D721Med (cell line): ENCODE data around the gene PCNT.
"Not testable (repeated sequence)": the region's sequence is repeated elsewhere in the genome, so short reads cannot be mapped to it uniquely, and the experiment has no call there.

Experiments used
- DNase-seq: peaks from one replicate; pipeline ENCODE4 v3.0.0; 2011; ENCODE audit warnings: low spot score; ENCODE audit not compliant: insufficient read length
- FAIRE-seq: peaks from 2 replicates; lab custom pipeline; 2011; peaks lifted over from hg19 to GRCh38; lab: Jason Lieb, UNC
- CTCF ChIP-seq: IDR thresholded peaks from 2 replicates; pipeline ENCODE4 v1.5.1; 2012; ENCODE audit warnings: mild to moderate bottlenecking, control low read depth; ENCODE audit not compliant: insufficient read depth; ENCODE audit errors: missing control alignments

PCNT gene

GRCh38 chr21:46366966-46367365 is 43.0 kb downstream of the PCNT start:
- no peak for FAIRE-seq
- no peak for TF ChIP-seq CTCF
- DNase-seq = no peak

GRCh38 chr21:46368533-46369285 is 44.8 kb downstream of the PCNT start:
- no peak for TF ChIP-seq CTCF
- FAIRE-seq = no peak
- no peak for DNase-seq

GRCh38 chr21:46369520-46370235 is 45.7 kb downstream of the PCNT start:
- FAIRE-seq (no peak), DNase-seq (no peak)
- no peak for TF ChIP-seq CTCF

- no peak for FAIRE-seq
- TF ChIP-seq CTCF = no peak
- DNase-seq = no peak
These were observed 47.5 kb downstream of the PCNT start for GRCh38 chr21:46371204-46372013.

GRCh38 chr21:46372014-46372485 is 48.1 kb downstream of the PCNT start:
- DNase-seq = no peak
- FAIRE-seq = no peak
- TF ChIP-seq CTCF = no peak

- FAIRE-seq = not testable (repeated sequence)
These were observed 49.0 kb downstream of the PCNT start for GRCh38 chr21:46372947-46373346.

GRCh38 chr21:46374761-46375389 is 50.9 kb downstream of the PCNT start:
- DNase-seq = no peak
- no peak for TF ChIP-seq CTCF
- no peak for FAIRE-seq

More at GRCh38 chr21:46372947-46373346, 49.0 kb downstream of the PCNT start:
- DNase-seq = not testable (repeated sequence)
